Panc1 (cell line): ENCODE measurements around the gene CDX1. TPM values are rescaled to one million over a fixed set of nuclear protein-coding genes. Genes with fewer than 3 reads are reported as not detected.

Experiments
- ATAC-seq: fragments of 200-7000 bp; cut with Tn5 transposase; 2 replicates; pipeline ENCODE4 v1.9.1; 2020; ENCODE audit warnings: mild to moderate bottlenecking, moderate library complexity
- BruUV-seq: library from RNA; stranded (reverse); fragments of 400-500 nt; replicated peaks from 2 replicates; lab custom pipeline; 2021; lab: Mats Ljungman, UMichigan
- CTCF ChIA-PET: fragments of 300-600 bp; sonication (Branson Sonifier 250); formaldehyde crosslinking; loops from one replicate; lab custom pipeline; 2022; ENCODE audit warnings: antibody characterized with exemption; lab: Charles Lee
- POLR2A ChIA-PET: fragments of 300-600 bp; sonication (Branson Sonifier 250); formaldehyde crosslinking; loops from one replicate; lab custom pipeline; 2022; ENCODE audit warnings: antibody characterized with exemption; lab: Charles Lee
- DNase-seq: peaks from one replicate; pipeline ENCODE4 v3.0.0-alpha.2; 2010; ENCODE audit warnings: low read depth, low spot score
- H3K27ac ChIP-seq: 2 replicates; pipeline ENCODE4 v1.5.1; 2011; ENCODE audit warnings: mild to moderate bottlenecking, low read length, inconsistent platforms
- H3K27me3 ChIP-seq: fragments of 200-500 bp; sonication (Bioruptor generic); 2 replicates; pipeline ENCODE4 v1.6.0; 2014; ENCODE audit warnings: low read length, inconsistent platforms; ENCODE audit not compliant: control insufficient read depth, insufficient read depth
- H3K36me3 ChIP-seq: fragments of 200-500 bp; sonication (Bioruptor generic); 2 replicates; pipeline ENCODE4 v1.5.1; 2014; ENCODE audit warnings: inconsistent platforms, mild to moderate bottlenecking, low read length, moderate library complexity; ENCODE audit not compliant: control insufficient read depth, insufficient read depth
- H3K4me1 ChIP-seq: 2 replicates; pipeline ENCODE4 v1.5.1; 2011; ENCODE audit warnings: inconsistent platforms, mild to moderate bottlenecking, low read length, moderate library complexity; ENCODE audit not compliant: control insufficient read depth, insufficient read depth
- H3K4me3 ChIP-seq, 2 experiments: 2 replicates each; pipeline ENCODE4 v1.5.1; 2011 to 2012; ENCODE audit warnings: low read depth in 2 of 2, low read length in 2 of 2, mild to moderate bottlenecking in 2 of 2, inconsistent platforms in 1 of 2, moderate library complexity in 1 of 2
- H3K9me3 ChIP-seq: fragments of 200-500 bp; sonication (Bioruptor generic); 2 replicates; pipeline ENCODE4 v1.5.1; 2014; ENCODE audit warnings: low read depth, mild to moderate bottlenecking, inconsistent platforms, low read length, moderate library complexity; ENCODE audit not compliant: control insufficient read depth, insufficient read depth
- POLR2AphosphoS5 ChIP-seq: IDR thresholded peaks from 2 replicates; pipeline ENCODE4 v1.6.1; 2012; ENCODE audit warnings: mild to moderate bottlenecking, low read depth, low read length, moderate library complexity
- REST ChIP-seq, 2 experiments: IDR thresholded peaks; 2 replicates each; pipeline ENCODE4 v1.6.1; 2011 to 2012; ENCODE audit warnings: low read depth in 2 of 2, control low read depth in 1 of 2, low read length in 1 of 2, mild to moderate bottlenecking in 1 of 2, moderate library complexity in 1 of 2; ENCODE audit not compliant: insufficient read depth in 1 of 2
- SIN3A ChIP-seq: IDR thresholded peaks from 2 replicates; pipeline ENCODE4 v1.6.1; 2012; ENCODE audit warnings: low read depth, mild to moderate bottlenecking, low read length, moderate library complexity, borderline replicate concordance; ENCODE audit not compliant: insufficient read depth
- TCF7L2 ChIP-seq: IDR thresholded peaks from 2 replicates; pipeline ENCODE4 v1.6.1; 2011; ENCODE audit warnings: mild to moderate bottlenecking, low read depth, low read length, inconsistent platforms
- in situ Hi-C: cut with HindIII; loops from 2 replicates; pipeline ENCODE4 v1.10.0; 2016; ENCODE audit warnings: low sequenced_read_pairs, low pct_unique_long_range_greater_than_20kb
- intact Hi-C: fragments of 100-400 bp; cut with micrococcal nuclease; formaldehyde crosslinking; loops from one replicate; pipeline ENCODE4 v1.10.0; 2022; ENCODE audit not compliant: unreplicated experiment
- total RNA-seq: library from RNA; stranded (reverse); gene quantifications from one replicate; pipeline ENCODE4 v1.2.1, GENCODE V29; 2021; ENCODE audit not compliant: unreplicated experiment
- TF ChIP-seq, protein P1 (sequence below): fragments of 450-650 bp; IDR thresholded peaks from 2 replicates; pipeline ENCODE4 v1.5.1; 2017; ENCODE audit warnings: mild to moderate bottlenecking

The CDX1 gene
- total RNA-seq, 1 experiment from 2014 or later, result not detected

DNA sequence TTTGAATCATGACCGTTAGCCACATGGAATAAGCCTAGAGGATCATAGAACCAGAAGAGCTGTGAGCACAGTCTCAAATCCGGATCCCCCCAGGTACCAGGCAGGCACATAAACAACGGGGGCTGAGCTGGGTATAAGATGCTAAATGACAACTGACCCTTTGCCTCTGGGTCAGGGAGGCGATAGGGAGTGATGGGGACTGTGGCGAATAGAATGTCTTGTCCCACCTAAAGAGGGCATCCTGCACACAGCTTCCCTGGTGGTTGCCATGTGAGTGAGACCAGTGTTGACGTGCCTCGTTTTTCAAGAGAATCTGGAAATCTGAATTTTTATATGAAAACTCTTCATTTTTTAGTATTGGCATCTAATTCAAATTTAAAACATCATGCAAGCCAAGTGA, 56.9 kb downstream of the CDX1 start:
- intact Hi-C loops (loop anchor here (10.0 kb wide), 1 partner anchor 211 kb away; no protein-coding TSS in a partner anchor), in situ Hi-C loops (no loop called here)
- BruUV-seq, result no TSS peak
- TF ChIP-seq, protein P1, sequence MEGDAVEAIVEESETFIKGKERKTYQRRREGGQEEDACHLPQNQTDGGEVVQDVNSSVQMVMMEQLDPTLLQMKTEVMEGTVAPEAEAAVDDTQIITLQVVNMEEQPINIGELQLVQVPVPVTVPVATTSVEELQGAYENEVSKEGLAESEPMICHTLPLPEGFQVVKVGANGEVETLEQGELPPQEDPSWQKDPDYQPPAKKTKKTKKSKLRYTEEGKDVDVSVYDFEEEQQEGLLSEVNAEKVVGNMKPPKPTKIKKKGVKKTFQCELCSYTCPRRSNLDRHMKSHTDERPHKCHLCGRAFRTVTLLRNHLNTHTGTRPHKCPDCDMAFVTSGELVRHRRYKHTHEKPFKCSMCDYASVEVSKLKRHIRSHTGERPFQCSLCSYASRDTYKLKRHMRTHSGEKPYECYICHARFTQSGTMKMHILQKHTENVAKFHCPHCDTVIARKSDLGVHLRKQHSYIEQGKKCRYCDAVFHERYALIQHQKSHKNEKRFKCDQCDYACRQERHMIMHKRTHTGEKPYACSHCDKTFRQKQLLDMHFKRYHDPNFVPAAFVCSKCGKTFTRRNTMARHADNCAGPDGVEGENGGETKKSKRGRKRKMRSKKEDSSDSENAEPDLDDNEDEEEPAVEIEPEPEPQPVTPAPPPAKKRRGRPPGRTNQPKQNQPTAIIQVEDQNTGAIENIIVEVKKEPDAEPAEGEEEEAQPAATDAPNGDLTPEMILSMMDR, result no peak
- no peak for TF ChIP-seq REST (IDR thresholded peaks at IDR 0.05; ENCODE audit: insufficient read depth in 1 of 2, low read depth in 2 of 2, low read length in 1 of 2)
- TF ChIP-seq TCF7L2, result no peak
- TF ChIP-seq POLR2AphosphoS5, result no peak
- no peak for TF ChIP-seq SIN3A
- ChIA-PET CTCF (no interaction called here), POLR2A (interaction anchor here (0.7 kb wide), 1 partner anchor 199 kb away, joined by 3 read pairs; no protein-coding TSS in a partner anchor)
- Histone ChIP-seq H3K4me3 (no peak overlapping the region), H3K36me3 (no peaks in the 10 kb centered on the region), H3K27me3 (no peaks in the 10 kb centered on the region), H3K9me3 (no peaks in the 10 kb centered on the region), H3K27ac (no peak overlapping the region), H3K4me1 (no peaks in the 10 kb centered on the region)
- ATAC-seq (no peak), DNase-seq (no peak)

DNA sequence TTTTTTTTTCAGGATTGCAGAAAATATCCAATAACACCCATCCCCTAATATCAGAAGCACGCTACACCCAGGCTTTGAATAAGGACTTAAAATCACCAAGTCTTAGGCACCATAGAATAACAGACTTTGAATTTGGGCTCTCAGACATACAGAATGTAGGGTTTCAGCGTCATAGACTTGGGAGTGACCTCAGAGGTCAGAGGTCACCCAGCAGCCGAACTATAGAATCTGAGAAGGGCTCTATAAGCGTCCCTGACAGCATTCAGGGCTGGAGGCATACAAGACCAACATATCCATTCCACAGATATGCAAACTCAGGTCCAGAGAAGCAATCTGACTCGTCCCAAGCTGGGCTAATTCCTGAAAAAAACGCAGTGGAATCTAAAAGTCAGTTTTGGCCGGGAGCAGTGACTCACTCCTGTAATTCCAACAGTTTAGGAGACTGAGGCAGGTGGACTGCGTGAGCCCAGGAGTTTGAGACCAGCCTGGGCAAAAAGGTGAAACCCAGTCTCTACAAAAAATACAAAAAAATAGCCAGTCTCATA, 58.0 kb downstream of the CDX1 start:
- in situ Hi-C loops (no loop called here), intact Hi-C loops (loop anchor here (10.0 kb wide), 1 partner anchor 210 kb away; no protein-coding TSS in a partner anchor)
- no peak for TF ChIP-seq TCF7L2
- TF ChIP-seq SIN3A, result no peak
- TF ChIP-seq, protein P1, result no peak
- no peak for TF ChIP-seq POLR2AphosphoS5
- no peak for TF ChIP-seq REST (IDR thresholded peaks at IDR 0.05; ENCODE audit: insufficient read depth in 1 of 2, low read depth in 2 of 2, low read length in 1 of 2)
- no peak for DNase-seq
- H3K27ac ChIP-seq, result no peak overlapping the region
- no peak overlapping the region for H3K4me3 ChIP-seq
- H3K36me3 ChIP-seq, result no peaks in the 10 kb centered on the region
- no peak for ATAC-seq
- H3K4me1 ChIP-seq, result no peaks in the 10 kb centered on the region
- no peaks in the 10 kb centered on the region for H3K9me3 ChIP-seq
- H3K27me3 ChIP-seq, result no peaks in the 10 kb centered on the region
- BruUV-seq, result no TSS peak
- CTCF ChIA-PET, result no interaction called here
- POLR2A ChIA-PET, result interaction anchor here (0.7 kb wide), 1 partner anchor 198 kb away, joined by 3 read pairs; no protein-coding TSS in a partner anchor
